A673 (cell line): Measurements from ENCODE around the gene PDXP. TPM values are rescaled to one million over a fixed set of nuclear protein-coding genes. Genes with fewer than 3 reads are reported as not detected.
A peak's percentile ranks its signal among the peaks of the same experiment; 100 is the strongest.

ENCODE experiments used
- BruUV-seq: library from RNA; stranded (reverse); fragments of 400-500 nt; replicated peaks from 2 replicates; lab custom pipeline; 2021; lab: Mats Ljungman, UMichigan
- CTCF ChIA-PET: fragments of 300-600 bp; sonication (Branson Sonifier 250); formaldehyde crosslinking; loops from one replicate; lab custom pipeline; 2022; ENCODE audit warnings: antibody characterized with exemption; lab: Charles Lee
- POLR2A ChIA-PET: fragments of 300-600 bp; sonication (Branson Sonifier 250); formaldehyde crosslinking; loops from one replicate; lab custom pipeline; 2022; ENCODE audit warnings: antibody characterized with exemption; ENCODE audit not compliant: low non-redundant PET; lab: Charles Lee
- DNase-seq: peaks from one replicate; pipeline ENCODE4 v3.0.0-alpha.2; 2015; ENCODE audit warnings: low spot score
- H3K27ac ChIP-seq: fragments of 200-600 bp; sonication (generic); 2 replicates; pipeline ENCODE4 v1.5.1; 2016; ENCODE audit warnings: mixed run types, low read depth, mild to moderate bottlenecking, mixed read lengths, antibody characterized with exemption, low read length; ENCODE audit not compliant: poor library complexity, severe bottlenecking
- H3K27me3 ChIP-seq: fragments of 200-600 bp; sonication (generic); replicated peaks from 2 replicates; pipeline ENCODE4 v1.6.1; 2017; ENCODE audit warnings: mixed run types, low read depth, mild to moderate bottlenecking, mixed read lengths, antibody characterized with exemption, low read length; ENCODE audit not compliant: insufficient read depth, poor library complexity
- H3K36me3 ChIP-seq: fragments of 200-600 bp; sonication (generic); 2 replicates; pipeline ENCODE4 v1.6.1; 2016; ENCODE audit warnings: mixed run types, mild to moderate bottlenecking, mixed read lengths, antibody characterized with exemption, low read length; ENCODE audit not compliant: insufficient read depth, poor library complexity, severe bottlenecking
- H3K4me1 ChIP-seq: fragments of 200-600 bp; sonication (generic); 2 replicates; pipeline ENCODE4 v1.6.1; 2017; ENCODE audit warnings: mixed run types, mild to moderate bottlenecking, mixed read lengths, antibody characterized with exemption, low read length; ENCODE audit not compliant: insufficient read depth, poor library complexity, severe bottlenecking
- H3K4me3 ChIP-seq: fragments of 200-600 bp; sonication (generic); 2 replicates; pipeline ENCODE4 v1.5.1; 2016; ENCODE audit warnings: low read depth, mixed run types, mild to moderate bottlenecking, mixed read lengths, low read length; ENCODE audit not compliant: poor library complexity, severe bottlenecking
- H3K9me3 ChIP-seq: fragments of 200-600 bp; sonication (generic); 2 replicates; pipeline ENCODE4 v1.6.1; 2016; ENCODE audit warnings: mixed run types, low read depth, mild to moderate bottlenecking, mixed read lengths, antibody characterized with exemption, low read length; ENCODE audit not compliant: poor library complexity, severe bottlenecking
- EZH2 ChIP-seq: fragments of 200-600 bp; sonication (generic); IDR thresholded peaks from 2 replicates; pipeline ENCODE4 v1.6.1; 2017; ENCODE audit warnings: borderline replicate concordance, low read depth, mild to moderate bottlenecking, mixed read lengths, antibody characterized with exemption, low read length; ENCODE audit not compliant: poor library complexity, severe bottlenecking
- intact Hi-C: fragments of 100-400 bp; cut with micrococcal nuclease; formaldehyde crosslinking; loops from one replicate; pipeline ENCODE4 v1.10.0; 2022; ENCODE audit not compliant: unreplicated experiment
- total RNA-seq: library from RNA; stranded (reverse); gene quantifications from 2 replicates; pipeline ENCODE4 v1.2.3, GENCODE V29; 2021
- TF ChIP-seq, protein P1 (sequence below): fragments of 300-800, 200-600 bp; sonication (generic); conservative IDR thresholded peaks from 2 replicates; pipeline ENCODE4 v1.5.1; 2017; ENCODE audit warnings: low read depth, mild to moderate bottlenecking, antibody characterized with exemption, low read length, moderate library complexity, mixed read lengths

The PDXP gene
- total RNA-seq, 1 experiment from 2014 or later = 63.5 TPM

DNA sequence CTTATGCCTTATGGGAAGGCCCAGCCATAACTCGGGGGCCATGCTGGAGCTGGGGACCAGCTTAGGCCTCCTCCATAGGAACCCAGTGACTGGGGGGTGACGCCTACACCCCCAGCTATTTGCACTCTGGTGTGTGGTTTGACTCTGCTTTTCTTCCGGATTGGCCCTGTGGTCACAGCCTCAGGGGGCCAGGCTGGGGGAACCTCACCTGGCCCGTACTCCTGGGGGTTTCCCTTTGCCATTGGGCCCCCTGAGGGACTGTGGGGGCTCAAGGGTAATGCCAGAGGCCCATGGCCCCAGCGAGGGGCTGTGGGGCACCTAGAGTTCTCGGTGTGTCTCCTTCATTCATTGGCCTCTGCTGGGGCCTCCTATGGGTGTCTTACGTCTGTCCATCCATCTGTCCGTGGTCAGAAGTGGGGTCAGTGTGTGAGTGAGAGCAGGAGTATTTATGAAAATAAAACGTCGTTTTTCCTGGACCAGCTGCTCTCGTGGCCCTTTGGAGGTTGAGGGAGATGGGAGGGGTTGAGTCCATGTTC is 25.4 kb upstream of the PDXP start:
- peak overlapping the region; percentile 77 for H3K27ac ChIP-seq
- BruUV-seq = no TSS peak
- H3K36me3 ChIP-seq = no peaks in the 10 kb centered on the region
- no peaks in the 10 kb centered on the region for H3K9me3 ChIP-seq
- H3K27me3 ChIP-seq = no peaks in the 10 kb centered on the region
- ChIA-PET CTCF (interaction anchor here (0.7 to 2.5 kb wide), 3 partner anchors 10 to 159 kb away, joined by 4 to 17 read pairs (median 11); no protein-coding TSS in a partner anchor), POLR2A (no interaction called here)
- no peak overlapping the region for H3K4me3 ChIP-seq
- DNase-seq = no peak
- intact Hi-C loops = no loop called here
- TF ChIP-seq, protein P1, sequence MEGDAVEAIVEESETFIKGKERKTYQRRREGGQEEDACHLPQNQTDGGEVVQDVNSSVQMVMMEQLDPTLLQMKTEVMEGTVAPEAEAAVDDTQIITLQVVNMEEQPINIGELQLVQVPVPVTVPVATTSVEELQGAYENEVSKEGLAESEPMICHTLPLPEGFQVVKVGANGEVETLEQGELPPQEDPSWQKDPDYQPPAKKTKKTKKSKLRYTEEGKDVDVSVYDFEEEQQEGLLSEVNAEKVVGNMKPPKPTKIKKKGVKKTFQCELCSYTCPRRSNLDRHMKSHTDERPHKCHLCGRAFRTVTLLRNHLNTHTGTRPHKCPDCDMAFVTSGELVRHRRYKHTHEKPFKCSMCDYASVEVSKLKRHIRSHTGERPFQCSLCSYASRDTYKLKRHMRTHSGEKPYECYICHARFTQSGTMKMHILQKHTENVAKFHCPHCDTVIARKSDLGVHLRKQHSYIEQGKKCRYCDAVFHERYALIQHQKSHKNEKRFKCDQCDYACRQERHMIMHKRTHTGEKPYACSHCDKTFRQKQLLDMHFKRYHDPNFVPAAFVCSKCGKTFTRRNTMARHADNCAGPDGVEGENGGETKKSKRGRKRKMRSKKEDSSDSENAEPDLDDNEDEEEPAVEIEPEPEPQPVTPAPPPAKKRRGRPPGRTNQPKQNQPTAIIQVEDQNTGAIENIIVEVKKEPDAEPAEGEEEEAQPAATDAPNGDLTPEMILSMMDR = no peak
- no peak for TF ChIP-seq EZH2
- peaks cover 21% of the 10 kb centered on the region for H3K4me1 ChIP-seq

DNA sequence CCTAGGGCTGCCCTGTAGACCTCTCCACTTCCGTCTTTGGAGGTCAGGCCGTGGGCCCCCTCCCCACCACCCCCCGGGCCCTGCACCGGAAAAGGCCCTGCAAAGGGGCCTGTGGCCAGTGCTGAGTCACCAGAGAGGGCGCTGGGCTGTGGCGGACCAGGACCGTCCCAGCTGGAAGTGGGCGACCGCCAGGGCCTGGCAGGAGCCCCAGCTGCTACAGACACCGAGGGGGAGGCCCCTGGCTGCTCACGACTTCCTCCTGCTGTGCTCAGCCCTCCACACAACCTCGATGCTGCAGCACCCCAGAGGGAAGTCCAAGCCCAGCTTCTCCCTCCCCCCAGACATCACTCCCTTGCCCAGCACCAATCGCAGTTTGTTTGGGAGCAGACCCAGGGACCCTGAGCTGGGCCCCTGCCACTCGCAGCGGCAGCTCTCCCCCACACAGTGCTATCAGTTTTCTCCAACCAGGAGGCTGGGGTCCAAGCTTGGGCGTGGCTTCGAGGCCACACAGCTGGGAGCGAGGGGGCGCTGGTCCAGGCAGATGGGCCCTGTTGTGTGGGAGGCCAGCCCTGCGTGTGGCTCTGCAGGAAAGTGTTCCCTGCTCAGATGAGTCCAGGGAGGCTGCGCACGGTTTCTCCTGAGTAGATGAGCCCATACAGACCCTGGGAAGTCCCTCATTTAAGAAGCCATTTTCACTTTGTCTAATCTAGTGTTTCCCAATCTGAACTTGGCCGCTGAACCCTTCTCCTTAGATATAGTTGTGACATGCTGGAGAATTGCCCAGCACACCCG is 24.7 kb upstream of the PDXP start:
- ChIA-PET POLR2A (interaction anchor here (0.5 to 0.7 kb wide), 2 partner anchors 13 to 15 kb away, joined by 3 read pairs; no protein-coding TSS in a partner anchor), CTCF (interaction anchor here (0.7 to 2.5 kb wide), 3 partner anchors 9 to 158 kb away, joined by 4 to 17 read pairs (median 11); no protein-coding TSS in a partner anchor)
- intact Hi-C loops = no loop called here
- Histone ChIP-seq H3K9me3 (no peaks in the 10 kb centered on the region), H3K36me3 (no peaks in the 10 kb centered on the region), H3K4me1 (peaks cover 22% of the 10 kb centered on the region), H3K27ac (peak overlapping the region; percentile 77), H3K4me3 (no peak overlapping the region), H3K27me3 (no peaks in the 10 kb centered on the region)
- BruUV-seq = no TSS peak
- TF ChIP-seq, protein P1 = peak; percentile 32; the same call in 1 of the 2 replicates
- no peak for TF ChIP-seq EZH2
- peak; percentile 86 for DNase-seq

DNA sequence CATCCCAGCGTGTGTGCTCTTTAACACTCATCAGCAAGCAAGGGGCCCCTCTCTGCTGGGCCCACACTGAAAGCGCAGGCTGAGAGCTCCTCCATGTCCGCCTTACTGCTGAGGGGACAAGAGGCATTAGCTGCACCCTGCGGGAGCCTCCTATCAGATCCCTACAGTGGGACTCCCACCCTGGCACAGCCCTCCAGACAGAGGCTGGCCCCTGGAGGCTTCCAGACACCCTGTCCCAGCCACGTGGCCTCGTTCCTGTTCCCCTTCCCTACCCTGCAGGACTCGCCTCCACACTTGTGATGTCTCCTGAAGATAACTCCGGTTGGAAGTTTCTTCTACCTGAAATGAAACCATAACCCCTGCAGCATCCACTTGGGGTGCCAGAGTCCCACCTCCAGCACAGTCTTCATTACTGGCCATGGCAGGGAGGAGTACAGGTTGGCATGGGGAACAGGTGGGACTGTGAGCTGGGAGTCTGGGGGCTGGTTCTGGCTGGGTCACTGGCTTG is 24.1 kb upstream of the PDXP start:
- intact Hi-C loops = no loop called here
- H3K27ac ChIP-seq = peak overlapping the region; percentile 77
- DNase-seq = no peak
- H3K4me3 ChIP-seq = no peak overlapping the region
- BruUV-seq = no TSS peak
- TF ChIP-seq EZH2 = no peak
- TF ChIP-seq, protein P1 = peak; percentile 27; the same call in 1 of the 2 replicates
- no peaks in the 10 kb centered on the region for H3K36me3 ChIP-seq
- H3K9me3 ChIP-seq = no peaks in the 10 kb centered on the region
- ChIA-PET POLR2A (interaction anchor here (0.5 to 0.7 kb wide), 3 partner anchors 14 to 956 kb away, joined by 3 read pairs; no protein-coding TSS in a partner anchor), CTCF (interaction anchor here (1.0 to 2.5 kb wide), 3 partner anchors 8 to 157 kb away, joined by 3 to 17 read pairs (median 11); no protein-coding TSS in a partner anchor)
- H3K4me1 ChIP-seq = peaks cover 28% of the 10 kb centered on the region
- no peaks in the 10 kb centered on the region for H3K27me3 ChIP-seq
